Lower leg skin (tissue), 4 donors: ENCODE measurements around the gene OSTF1. TPM values are rescaled to one million over a fixed set of nuclear protein-coding genes. Genes with fewer than 3 reads are reported as not detected.

Experiments used
- DNase-seq, 2 donors: peaks; one replicate each; pipeline ENCODE4 v3.0.0-alpha.2; 2019; ENCODE audit warnings: low spot score in 2 of 2
- H3K4me3 ChIP-seq: fragments of 200-600 bp; sonication (generic); 2 replicates; pipeline ENCODE4 v1.5.1; 2017; ENCODE audit warnings: mild to moderate bottlenecking, low read depth; ENCODE audit not compliant: poor library complexity, severe bottlenecking
- CTCF ChIP-seq, 3 donors: fragments of 450-650 bp; IDR thresholded peaks; one replicate each; pipeline ENCODE4 v1.5.1; 2016; ENCODE audit warnings: antibody characterized with exemption in 3 of 3, mild to moderate bottlenecking in 3 of 3, moderate library complexity in 2 of 3
- POLR2A ChIP-seq, 2 donors: fragments of 450-650 bp; IDR thresholded peaks; one replicate each; pipeline ENCODE4 v1.6.1; 2016 to 2017; ENCODE audit warnings: antibody characterized with exemption in 2 of 2, mild to moderate bottlenecking in 1 of 2, moderate library complexity in 1 of 2
- WGBS, 2 donors: methylation state at CpG; one replicate each; pipeline ENCODE4 v1.1.5; 2018; 5-methylcytosine and 5-hydroxymethylcytosine counted together
- intact Hi-C: fragments of 100-400 bp; cut with DNase I; formaldehyde crosslinking; loops from one replicate; pipeline ENCODE4 v1.15.0; 2023; ENCODE audit warnings: low total_unique reads
- total RNA-seq, 4 donors: library from RNA; depleted of rRNA; stranded (reverse); fragments of >200 nt; gene quantifications; one replicate each; pipeline ENCODE4 v1.1.0, GENCODE V29; 2016

OSTF1 gene
- total RNA-seq, 4 donors from 2014 or later, result 53.5 to 64.3 (median 53.8) TPM

- DNase-seq, result no peak
- TF ChIP-seq POLR2A (IDR thresholded peaks at IDR 0.05) (no peak), CTCF (IDR thresholded peaks at IDR 0.05) (no peak)
- no peak overlapping the region for H3K4me3 ChIP-seq
- WGBS, 2 donors, result 97 to 99% methylated on average over 2 of the region's 2 CpGs
- intact Hi-C loops, result no loop called here
Measured at GRCh38 chr9:75128535-75128934, 40.2 kb downstream of the OSTF1 start.

- no peak for DNase-seq
- intact Hi-C loops, result no loop called here
- no peak for TF ChIP-seq CTCF (IDR thresholded peaks at IDR 0.05)
- H3K4me3 ChIP-seq, result no peak overlapping the region
- 95 to 96% methylated on average over 5 of the region's 5 CpGs for WGBS, 2 donors
Measured at GRCh38 chr9:75130172-75130571, 41.9 kb downstream of the OSTF1 start.

GRCh38 chr9:75130621-75131230 lies 42.4 kb downstream of the OSTF1 start:
- no peak overlapping the region for H3K4me3 ChIP-seq
- WGBS, 2 donors, result 64 to 65% methylated on average over 5 of the region's 5 CpGs
- intact Hi-C loops, result no loop called here
- no peak for DNase-seq
- TF ChIP-seq POLR2A (IDR thresholded peaks at IDR 0.05) (no peak), CTCF (IDR thresholded peaks at IDR 0.05) (no peak)

- DNase-seq, result no peak
- H3K4me3 ChIP-seq, result no peak overlapping the region
- intact Hi-C loops, result no loop called here
- TF ChIP-seq CTCF (IDR thresholded peaks at IDR 0.05), result no peak
- TF ChIP-seq POLR2A (IDR thresholded peaks at IDR 0.05), result no peak
- 83 to 89% methylated on average over 3 of the region's 3 CpGs for WGBS, 2 donors
Measured at GRCh38 chr9:75131700-75132099, 43.4 kb downstream of the OSTF1 start.

GRCh38 chr9:75132244-75132643 lies 43.9 kb downstream of the OSTF1 start:
- 78 to 92% methylated on average over 4 of the region's 4 CpGs for WGBS, 2 donors
- TF ChIP-seq POLR2A (IDR thresholded peaks at IDR 0.05), result no peak
- TF ChIP-seq CTCF (IDR thresholded peaks at IDR 0.05), result no peak
- intact Hi-C loops, result no loop called here
- no peak overlapping the region for H3K4me3 ChIP-seq
- no peak for DNase-seq

GRCh38 chr9:75133396-75133795 lies 45.1 kb downstream of the OSTF1 start:
- 91 to 94% methylated on average over 3 of the region's 3 CpGs for WGBS, 2 donors
- no peak for DNase-seq
- intact Hi-C loops, result no loop called here
- TF ChIP-seq CTCF (IDR thresholded peaks at IDR 0.05), result no peak
- TF ChIP-seq POLR2A (IDR thresholded peaks at IDR 0.05), result no peak
- H3K4me3 ChIP-seq, result no peak overlapping the region
